HG02642 (cell line): ENCODE measurements around the gene TSR1.

Experiments used
- ATAC-seq: cut with Tn5 transposase; IDR thresholded peaks from one replicate; pipeline ENCODE4 v1.9.1; 2021; ENCODE audit warnings: mild to moderate bottlenecking; ENCODE audit not compliant: unreplicated experiment, poor library complexity

Gene TSR1

DNA sequence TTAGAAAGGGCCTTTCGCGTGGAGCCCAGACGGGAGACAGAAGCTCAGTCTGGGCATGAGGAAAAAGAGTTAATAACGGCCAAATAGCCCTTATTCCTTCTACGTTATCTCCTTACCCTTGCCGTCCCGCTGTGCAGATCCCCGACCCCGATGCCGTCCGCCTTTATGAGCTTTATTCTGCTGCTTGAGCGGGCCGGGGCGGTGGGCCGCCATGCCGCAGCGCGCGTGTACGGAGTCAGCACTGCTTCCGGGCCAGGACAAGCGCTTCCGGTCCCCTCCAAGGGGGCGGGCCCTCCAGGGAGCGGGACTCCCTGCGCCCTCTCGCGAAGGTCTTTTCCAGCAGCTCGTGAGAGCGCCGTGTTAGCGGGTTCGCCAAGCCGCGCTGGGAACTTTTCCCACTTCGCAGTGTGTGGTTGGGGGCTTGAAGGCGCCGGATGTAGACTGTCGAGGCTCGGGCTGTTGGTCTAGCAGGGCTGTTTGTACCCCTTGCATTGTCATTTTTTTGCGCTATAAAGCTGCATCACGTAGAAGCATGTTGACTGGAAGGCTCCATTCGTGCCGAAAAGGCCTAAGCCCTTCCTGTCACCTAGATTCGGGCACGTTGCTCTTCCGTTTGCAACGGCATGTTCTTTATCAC is at the start of gene TSR1:
Gene TSR1, minus strand, starts transcription at position 243 of the 637 bp plus-strand sequence. Its CDS starts 30 bp downstream, at position 213.
- peak; percentile 77 for ATAC-seq

DNA sequence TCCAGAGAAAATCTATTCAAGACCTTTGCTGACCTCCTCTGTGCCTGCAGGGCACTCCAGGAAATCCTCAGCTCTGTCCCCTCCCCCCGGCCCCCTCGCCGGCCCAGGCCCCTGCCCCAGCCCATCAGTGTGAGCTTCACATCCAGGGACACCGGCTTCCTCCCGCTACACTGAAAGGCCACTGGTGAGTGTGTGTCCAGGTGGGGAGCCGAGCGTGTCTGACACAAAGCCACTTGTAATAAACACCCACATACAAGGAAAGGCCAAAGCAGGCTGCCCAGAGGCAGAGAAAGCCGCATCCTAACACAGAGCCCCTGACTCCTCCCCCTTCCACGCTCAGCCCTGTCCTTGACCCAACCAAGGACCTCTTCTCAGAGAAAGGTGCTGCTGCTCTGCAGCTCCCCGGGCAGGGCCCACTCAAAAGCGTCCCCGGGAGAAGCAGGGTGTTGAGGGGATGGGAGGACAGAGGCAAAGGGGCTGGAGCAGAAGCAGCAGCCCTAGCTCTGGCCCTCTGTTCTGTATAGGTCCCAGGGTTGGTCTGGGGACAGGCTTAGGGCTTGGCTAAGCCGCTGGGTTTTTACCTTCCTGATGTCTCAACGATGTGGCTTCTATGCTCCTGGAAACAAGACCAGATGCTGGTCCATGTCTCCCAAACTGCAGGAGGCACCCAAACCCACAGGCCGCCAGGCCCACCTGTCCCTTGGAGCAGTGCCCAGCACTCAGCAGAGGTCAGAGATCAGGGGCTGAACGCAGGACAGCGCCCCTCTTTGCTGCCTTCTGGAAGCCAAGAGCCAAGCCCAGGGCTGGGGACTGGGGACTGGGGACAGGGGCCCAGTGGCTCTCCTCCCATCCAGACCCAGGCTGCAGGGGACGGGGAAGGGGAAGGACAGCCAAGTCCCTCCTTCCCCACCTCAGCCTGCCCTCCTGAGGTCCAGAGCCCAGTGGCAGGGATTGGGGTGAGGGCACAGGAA is 49.3 kb upstream of the TSR1 start:
- no peak for ATAC-seq

DNA sequence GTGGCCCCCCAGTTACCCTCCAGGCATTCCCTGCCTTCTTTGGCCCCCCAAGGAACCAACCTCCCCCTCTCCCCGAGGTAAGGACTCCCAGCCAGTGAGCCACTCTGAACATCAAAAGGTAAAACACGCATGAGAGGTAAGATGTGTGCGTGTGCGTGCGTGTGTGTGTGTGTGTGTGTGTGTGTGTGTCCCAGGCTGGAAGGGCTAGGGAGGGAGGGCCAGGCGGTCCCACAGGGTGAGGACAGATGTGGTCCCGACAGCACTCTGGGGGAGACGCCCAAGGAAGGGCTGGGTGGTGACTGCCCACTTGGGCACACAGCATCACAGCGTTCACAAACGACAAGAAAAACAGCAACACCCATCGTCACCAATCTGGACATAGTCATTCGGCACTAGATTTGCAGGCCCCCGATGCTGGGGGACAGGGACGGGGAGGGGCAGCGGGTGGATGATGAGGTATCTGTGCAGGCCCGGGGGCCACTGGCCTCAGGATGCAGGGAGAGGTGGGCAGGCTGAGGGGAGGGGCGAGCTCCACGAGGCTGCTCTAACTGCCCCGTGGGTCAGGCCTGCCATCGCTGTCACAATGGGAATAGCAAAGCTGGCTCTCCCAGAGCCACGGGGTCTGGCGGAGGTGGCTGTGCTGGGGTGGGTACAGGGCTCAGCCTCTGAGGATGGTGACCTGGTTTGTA is 48.3 kb upstream of the TSR1 start:
- ATAC-seq: no peak

DNA sequence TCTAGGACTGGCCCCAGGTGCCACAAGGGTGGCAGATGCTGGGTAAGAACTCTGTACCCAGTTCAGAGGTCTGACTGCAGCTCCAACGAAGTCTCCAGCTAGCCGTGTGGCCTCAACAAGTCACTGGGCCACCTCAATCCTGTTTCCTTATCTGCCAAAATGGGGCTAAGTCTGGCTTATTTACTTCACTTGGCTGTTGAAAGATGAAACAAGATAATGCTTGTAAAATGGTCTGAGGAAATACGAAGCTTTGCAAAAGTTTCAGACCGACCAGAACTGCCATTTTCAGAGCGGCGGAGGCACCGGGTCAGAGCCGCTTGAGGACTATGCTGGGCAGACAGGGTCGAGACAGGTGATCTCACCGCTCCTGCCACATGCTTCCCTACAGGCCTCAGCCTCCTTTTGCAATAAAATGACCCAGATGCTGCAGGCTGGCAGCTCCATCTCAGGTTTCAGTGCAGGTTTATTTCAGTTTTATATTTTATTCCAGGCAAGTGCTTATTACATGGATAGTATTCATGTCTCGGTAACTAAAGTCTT is 47.4 kb upstream of the TSR1 start:
- ATAC-seq: no peak

DNA sequence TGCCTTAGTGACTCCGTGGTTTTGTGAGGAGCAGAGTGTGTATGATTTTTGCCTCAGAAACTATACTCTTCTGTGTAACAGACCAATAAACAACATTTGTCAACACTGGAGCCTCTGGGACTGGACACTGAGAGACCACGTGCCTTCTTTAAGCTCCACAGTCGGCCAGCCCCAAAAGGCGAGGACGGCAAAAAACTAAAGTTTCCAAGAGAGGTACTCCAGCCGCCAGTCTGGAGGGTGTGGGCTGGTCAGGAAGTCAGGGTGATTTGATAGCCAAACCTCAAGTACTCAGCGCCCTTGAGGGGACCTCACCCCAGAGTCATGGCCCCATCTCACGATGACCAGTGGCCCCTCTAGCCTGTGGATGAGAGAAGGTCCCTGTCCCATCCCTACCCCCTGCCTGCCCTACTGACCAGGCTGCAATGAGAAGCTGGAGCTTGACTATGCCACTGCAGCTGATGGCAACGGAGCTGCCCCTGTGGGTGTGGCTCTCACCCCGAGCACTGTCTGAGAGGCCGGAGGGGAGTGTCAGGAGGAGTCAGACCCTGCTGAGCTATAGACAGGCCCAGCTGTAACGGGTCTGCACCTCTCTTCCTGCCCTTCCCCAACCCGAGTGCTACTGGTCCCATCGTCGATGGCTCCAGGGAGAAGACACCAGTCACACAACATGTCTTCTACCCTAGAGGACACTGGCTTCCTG is 44.8 kb upstream of the TSR1 start:
- no peak for ATAC-seq

DNA sequence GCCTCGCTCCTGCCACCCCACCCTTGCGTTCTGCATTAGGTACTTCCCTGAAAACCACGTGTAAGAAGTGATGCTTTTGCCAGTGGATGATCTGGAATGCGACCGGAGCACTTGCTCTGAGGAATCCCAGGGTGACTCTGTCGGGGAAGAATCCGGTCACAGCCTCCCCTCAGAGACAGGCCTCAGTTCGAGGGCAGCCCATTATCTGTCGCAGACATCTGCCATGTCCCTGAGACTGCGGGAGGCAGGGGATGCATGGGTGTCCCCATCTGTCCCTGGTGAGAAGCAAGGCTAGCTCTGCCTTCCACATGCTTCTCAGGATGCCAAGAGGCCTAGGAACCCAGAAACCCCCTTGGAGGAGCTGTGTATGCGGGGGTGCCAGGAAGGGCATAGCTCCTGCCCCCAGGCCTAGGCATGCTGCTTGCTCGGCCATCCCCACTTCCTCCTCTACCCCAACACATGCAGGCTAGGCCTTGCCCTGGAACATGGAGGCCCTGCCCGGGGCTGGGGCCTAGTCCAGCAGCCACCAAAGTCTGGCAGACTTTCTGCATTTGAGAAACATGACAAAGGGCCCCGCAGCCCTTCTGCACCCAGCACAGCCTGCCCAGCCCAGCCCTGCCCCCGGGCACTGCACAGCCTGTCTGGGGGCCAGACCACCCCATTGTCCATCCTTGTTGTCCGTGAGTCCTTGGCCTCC is 44.1 kb upstream of the TSR1 start:
- ATAC-seq: no peak

DNA sequence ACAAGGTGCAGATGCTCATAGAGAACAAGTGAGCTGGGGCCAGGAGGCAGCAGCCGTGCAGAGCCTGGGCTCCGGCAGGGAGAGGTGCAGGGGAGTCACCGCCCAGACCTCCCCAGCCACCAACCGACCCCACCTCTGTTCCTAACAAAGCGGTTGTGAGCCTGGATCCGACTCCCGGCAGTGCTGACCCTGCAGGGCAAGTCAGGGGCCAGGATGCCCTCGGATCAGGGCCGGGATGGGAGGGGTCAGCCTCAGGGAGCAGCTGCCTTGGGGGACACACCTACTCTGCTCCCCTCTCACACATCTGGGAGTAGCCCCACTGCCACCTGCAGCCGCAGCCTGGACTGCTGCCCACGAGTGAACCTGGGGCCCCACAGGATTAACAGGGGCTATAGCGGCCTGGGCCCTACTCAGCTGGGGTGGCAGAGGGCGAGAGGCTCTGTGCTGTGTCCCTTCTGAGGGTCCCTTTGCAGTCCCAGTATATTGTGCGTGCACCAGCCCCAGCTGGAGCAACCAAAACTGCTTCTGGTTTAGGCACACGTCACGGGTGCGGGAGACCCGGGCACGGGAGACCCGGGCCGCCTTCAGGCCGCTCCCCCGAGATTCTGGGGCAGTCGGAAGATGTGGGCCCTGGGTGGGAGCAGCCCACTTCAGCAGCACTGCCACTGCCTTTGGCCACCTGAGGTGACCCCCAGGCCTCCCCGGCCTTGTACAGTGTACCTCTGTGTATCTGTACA is 43.4 kb upstream of the TSR1 start:
- ATAC-seq: no peak

DNA sequence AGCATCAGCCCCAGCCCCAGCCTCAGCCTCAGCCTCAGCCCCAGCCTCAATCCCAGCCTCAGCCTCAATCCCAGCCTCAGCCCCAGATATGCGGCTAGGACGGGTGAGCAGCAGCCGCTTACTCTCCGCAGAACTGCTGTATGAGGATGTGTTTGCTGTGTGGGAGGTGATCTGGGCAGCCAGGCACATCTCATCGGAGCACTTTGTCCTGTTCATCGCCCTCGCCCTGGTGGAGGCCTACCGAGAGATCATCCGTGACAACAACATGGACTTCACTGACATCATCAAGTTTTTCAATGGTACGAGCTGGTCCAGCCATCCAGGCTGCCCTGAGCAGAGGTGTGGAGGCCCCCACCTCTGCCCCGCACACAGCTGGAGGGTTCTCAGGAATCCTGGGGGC is 42.6 kb upstream of the TSR1 start:
- ATAC-seq: no peak

DNA sequence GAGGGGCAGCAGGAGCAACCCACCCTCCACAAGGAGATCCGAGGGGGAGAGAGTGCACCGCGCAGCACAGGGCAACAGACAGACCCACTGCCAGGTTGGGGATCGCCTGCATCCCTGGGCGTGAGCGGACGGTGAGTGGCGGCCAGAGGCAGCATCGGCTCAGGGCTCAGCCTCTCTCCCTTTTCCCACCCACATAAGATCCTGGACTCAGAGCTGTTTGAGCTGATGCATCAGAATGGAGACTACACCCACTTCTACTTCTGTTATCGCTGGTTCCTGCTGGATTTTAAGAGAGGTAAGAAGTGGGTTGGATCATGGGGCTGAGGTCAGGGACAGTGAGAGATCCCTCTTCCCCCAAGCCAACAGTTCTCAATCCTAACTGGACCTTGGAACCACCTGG is 41.4 kb upstream of the TSR1 start:
- ATAC-seq: no peak

DNA sequence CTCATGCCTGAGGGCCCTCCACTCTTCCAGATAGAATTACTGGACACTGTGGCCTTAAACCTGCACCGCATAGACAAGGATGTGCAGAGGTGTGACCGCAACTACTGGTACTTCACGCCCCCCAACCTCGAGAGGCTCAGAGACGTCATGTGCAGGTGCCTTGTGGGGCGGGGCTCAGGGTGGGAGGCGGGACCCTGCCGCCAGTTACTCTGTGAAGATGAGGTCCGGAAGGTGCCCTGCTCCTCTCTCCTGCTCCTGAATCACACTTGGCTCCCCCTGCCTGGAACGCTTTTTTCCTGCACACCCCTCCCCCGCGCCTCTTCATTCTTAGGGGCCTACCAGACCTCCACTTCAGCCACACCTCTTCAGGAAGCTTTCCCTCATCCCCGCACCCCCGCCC is 39.9 kb upstream of the TSR1 start:
- no peak for ATAC-seq

DNA sequence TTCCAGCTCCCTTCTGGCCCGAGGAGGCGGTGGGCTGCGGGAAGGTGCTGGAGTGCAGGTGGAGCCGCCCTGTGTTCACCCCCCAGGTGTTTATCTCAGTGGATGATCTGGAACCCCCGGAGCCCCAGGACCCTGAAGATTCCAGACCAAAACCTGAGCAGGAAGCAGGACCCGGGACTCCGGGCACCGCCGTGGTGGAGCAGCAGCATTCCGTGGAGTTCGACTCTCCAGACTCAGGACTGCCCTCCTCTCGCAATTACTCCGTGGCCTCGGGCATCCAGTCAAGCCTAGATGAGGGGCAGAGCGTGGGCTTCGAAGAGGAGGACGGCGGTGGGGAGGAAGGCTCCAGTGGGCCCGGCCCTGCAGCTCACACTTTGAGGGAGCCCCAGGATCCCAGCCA is 39.1 kb upstream of the TSR1 start:
- ATAC-seq: no peak

DNA sequence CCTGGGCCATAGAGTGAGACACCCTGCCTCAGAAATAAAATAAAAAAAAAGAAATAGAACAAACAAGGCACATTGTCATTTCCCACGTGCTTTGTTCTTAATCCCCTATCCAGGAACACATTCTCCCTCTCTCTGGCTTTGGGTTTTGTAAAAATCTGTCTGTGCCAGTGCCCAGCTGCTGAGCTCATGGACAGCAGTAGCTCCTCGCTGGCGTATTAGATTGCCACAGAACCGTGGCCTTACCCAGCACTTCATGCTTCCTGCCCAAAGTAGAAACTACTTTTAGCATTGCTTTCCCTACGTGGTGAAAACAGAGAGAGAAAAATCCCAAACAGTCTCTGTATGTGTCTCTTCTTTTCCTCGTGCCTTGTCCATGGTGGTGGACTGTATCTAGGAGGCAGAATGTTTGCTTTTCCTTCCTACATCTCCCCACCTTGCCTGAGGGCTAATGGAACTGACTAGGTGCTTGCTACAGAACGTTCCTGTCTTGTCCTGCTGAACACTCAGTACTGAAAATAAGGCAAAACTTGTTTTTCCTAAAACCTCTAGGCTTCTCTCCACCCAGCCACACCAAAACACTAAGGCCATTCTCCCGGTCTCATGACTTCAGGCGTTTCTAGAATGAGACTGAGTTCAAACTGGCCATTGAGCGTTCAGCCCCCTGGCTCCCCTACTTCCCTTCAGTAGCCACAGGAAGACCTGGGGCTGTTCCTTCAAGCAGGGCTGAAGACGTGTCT is 38.5 kb upstream of the TSR1 start:
- no peak for ATAC-seq

DNA sequence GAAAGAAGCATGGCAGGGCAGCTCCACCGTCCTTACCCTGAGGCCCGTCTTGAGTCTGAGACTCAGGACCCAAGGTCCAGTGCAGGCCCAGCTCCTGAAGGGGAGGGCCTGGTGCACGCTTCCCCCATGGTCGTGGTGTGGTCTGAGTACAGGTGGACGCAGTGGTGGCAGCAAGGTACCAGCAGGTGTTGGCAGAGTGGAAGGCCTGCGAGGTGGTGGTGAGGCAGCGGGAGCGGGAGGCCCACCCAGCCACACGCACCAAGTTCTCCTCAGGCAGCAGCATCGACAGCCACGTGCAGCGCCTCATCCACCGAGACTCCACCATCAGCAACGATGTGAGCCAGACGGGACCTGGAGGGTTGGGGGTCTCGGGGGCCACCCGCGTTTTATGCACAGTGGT is 36.9 kb upstream of the TSR1 start:
- ATAC-seq: no peak

DNA sequence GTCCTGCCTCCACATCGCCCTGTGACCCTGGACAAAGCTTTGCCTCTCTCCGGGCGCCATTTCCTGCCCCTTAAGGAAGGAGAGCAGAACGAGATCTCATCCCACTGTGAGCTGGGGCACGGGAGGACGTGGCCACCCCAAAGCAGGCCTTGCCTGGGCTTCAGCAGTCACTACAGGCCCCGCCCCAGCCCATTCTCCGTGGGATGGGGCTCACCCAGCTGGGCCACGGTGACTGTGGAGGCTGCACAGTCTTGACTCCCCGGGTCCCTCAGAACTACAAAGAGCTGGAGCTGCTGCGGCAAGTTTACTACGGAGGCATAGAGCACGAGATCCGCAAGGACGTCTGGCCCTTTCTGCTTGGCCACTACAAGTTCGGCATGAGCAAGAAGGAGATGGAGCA is 36.4 kb upstream of the TSR1 start:
- ATAC-seq: no peak

DNA sequence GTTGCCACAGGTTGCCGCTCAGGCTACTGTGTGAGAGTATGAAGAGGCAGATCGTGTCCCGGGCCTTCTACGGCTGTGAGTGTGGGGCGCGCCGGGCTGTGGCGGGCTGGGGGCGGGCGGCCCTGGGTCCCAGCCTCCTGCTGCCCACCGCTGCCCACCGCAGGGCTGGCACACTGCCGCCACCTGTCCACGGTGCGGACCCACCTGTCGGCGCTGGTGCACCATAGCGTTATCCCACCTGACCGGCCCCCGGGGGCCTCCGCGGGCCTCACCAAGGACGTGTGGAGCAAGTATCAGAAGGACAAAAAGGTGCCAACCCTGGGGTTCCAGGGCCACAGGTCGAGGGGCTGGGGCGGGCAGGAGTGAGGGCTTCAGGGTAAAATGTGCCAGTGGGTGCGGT is 35.9 kb upstream of the TSR1 start:
- no peak for ATAC-seq

DNA sequence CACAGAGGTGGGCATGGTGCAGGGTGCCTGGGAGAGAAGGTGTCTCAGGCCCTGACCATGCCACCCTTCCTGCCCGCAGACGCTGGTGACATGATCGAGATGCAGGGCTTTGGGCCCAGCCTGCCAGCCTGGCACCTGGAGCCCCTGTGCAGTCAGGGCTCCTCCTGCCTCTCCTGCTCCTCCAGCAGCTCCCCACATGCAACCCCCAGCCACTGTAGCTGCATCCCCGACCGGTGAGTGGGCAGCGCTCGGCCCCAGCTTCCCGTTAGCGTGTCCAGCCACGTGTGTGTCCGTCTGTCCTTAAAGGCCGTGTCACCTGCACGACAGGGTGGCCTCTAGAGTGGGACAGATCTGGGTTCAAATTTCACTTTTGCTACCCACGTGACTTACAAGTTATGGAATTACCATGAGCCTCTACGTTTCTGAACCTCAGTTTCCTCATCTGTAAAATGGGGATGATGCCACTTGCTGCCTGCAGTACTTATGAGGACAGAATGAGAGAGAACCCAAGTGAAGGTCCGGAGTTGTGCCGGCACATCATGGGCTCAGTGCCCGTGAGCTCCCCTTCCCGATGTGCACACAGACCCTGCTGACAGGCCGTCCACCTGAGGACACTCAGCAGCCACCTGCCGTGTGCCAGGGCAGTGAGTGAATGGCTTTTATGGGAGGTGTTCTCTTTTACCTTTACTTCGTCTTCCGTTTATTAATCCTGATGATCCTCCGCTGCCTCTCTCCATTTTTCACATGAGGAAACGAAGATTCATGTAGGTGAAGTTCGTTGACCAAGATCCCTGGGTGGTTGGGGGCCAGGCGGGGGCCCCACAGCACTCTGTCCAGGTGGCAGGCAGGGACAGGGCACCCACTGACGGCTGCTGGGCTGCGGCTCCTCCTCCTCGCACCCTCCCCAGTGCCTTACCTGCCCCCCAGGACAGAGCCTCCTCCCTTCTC is 35.2 kb upstream of the TSR1 start:
- no peak for ATAC-seq

DNA sequence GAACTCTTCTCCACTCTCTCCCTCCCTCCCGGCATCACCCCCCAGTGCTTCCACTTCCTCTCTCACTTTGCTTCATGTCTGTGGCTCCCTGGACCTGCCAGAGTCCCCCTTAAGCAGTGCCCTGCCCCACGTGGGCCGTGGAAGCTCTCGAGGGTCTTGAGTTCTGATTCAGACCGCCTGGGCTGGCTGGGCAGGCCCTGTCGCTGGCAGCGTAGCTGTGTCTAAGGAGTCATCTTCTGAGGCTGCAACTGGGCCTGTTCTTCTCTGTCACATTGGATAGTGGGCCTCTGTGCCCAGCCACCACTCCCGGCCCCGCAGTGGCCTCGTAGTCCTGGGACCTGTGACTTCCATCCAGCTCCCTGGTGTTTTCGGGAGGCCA is 33.9 kb upstream of the TSR1 start:
- no peak for ATAC-seq
